SW480 (cell line): ENCODE results near the gene PCK2.
A peak's percentile ranks its signal among the peaks of the same experiment; 100 is the strongest.

Source experiments
- DNase-seq: peaks from one replicate; pipeline ENCODE4 v3.0.0-alpha.2; 2016; ENCODE audit warnings: low spot score

The PCK2 gene

GRCh38 chr14:24137529-24138395 is 43.7 kb downstream of the PCK2 start:
- DNase-seq = no peak

- DNase-seq = no peak
These were observed 44.5 kb downstream of the PCK2 start for GRCh38 chr14:24138396-24139271.

DNA sequence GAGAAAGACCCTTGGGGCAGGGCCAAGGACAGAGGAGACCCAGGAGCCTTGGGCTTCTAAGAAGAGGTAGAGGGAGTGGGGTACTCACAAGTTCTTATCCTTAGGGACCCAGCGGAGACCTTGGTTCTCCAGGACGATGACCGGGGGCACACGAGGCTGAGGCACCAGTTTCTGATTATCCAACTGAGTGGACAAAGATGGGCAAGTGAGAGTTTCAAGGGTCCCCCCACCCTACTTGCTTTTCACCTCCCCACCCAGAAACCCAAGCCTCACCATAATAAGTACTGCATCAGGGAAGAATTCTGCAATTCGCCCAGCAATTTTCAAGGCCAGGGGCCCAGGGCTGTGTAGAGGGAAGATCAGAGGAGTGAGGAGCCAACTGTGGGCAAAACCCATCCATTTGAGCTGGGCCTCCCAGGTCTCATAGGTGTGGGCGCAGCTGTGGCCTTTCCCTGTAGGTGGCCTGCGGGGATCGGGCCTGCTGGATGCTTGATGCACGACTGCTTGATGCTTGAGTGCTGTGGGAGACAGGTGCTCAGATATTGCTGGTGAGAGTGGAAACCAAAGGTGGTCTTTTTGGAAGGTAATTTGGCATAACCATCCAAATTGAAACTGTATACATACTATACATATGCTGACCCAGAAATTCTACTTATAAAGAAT is 45.3 kb downstream of the PCK2 start:
- no peak for DNase-seq

DNA sequence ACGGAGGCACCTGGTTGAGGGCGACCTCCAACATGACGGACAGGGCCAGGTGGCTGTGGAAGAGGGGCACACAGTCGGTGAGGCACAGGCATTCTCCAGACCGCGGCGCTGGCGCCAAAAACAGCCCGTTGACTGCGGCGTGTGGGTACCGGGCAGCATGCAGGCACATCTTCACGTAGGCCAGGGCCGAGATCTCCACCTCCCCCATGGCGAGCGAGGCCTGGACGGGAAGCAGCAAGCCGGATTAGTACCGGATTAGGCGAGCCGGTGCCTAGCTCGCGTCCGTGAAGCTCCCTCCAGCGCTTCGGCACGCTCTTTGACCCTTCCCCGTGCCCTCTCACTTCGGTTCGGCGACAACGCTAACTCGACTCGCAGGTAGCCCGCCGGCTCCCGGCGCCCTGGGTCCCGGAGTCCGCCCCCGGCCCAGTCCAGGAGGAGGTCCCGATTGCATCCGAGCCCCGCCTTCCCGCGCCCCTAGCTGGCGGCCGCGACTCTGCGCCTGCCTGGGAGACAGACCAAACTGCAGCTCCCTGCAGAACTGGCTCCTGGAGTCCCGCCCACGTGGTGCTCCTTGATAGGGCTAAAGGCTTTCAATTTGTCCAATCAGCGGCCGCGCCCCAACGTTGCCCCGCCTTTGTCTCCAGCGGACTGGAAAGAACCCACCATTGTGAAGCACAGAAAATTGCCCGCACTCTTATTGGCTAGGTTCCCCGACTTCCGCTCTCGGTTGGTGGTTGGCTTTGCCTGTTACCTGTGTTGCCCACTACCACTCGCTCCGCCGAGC is 47.2 kb downstream of the PCK2 start, which contains the start of gene EMC9:
EMC9 (minus strand) TSS at position 495 of the 784 bp plus-strand sequence; CDS start at position 208, 287 bp downstream.
- DNase-seq = peak; percentile 99

- no peak for DNase-seq
These were observed 49.4 kb downstream of the PCK2 start for GRCh38 chr14:24143511-24143910.

GRCh38 chr14:24144451-24144850 is 50.3 kb downstream of the PCK2 start:
- no peak for DNase-seq

GRCh38 chr14:24145219-24145618 is 51.1 kb downstream of the PCK2 start:
- DNase-seq = no peak

- DNase-seq = no peak
These were observed 51.8 kb downstream of the PCK2 start for GRCh38 chr14:24145690-24146452.

DNA sequence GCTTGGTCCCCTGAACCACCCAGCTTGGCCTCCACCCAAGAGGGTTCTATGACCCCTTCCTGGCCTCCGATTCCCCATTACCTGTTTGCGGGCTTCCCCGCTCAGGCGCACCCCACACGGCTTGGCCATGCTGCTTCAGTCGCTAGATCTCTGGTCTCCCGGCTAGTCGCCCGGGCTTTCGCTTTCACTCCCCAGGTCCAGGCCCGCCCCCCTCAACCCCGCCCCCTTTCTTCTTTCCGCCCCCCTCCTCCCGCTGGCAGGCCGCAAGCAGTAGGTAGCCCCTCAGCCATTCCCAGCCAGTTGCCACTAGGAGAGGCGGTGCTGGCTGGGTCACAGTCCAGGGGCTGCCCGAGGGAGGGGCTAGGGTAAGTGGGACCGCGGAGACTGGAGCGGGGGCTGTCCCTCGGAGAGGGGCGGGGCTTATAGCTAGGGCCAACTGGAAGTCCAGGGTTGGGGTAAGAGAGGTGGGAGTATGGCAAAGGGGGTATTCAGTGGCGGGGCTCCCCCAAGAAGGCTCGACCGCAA is 52.4 kb downstream of the PCK2 start, which contains the start of gene PSME2:
PSME2 (minus strand) TSS at position 158 of the 525 bp plus-strand sequence; CDS start at position 129, 29 bp downstream.
- DNase-seq = peak; percentile 97

- DNase-seq = peak; percentile 97
These were observed 53.1 kb downstream of the PCK2 start, which contains the start of gene RNF31 for GRCh38 chr14:24146978-24147760. Gene RNF31, plus strand, starts transcription at chr14:24147498. Its CDS starts 201 bp downstream, at chr14:24147699.

DNA sequence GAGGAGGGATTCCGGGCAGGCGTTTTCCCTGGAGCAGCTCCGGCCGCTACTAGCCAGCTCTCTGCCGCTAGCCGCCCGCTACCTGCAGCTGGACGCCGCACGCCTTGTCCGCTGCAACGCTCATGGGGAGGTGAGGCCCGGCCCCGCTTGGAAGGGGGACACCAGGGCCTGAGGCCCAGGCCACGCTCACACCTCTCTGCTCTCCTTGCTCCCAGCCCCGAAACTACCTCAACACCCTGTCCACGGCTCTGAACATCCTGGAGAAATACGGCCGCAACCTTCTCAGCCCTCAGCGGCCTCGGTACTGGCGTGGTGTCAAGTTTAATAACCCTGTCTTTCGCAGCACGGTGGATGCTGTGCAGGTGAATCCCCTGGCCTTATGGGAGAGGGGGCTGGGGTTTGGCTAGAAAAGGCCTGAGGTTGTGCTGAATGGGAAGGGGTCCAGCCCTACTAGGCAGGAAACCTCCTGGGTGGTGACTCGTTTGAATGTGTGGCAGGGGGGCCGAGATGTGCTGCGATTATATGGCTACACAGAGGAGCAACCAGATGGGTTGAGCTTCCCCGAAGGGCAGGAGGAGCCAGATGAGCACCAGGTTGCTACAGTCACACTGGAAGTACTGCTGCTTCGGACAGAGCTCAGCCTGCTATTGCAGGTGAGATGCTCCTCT is 53.8 kb downstream of the PCK2 start:
- no peak for DNase-seq

- no peak for DNase-seq
These were observed 55.3 kb downstream of the PCK2 start for GRCh38 chr14:24149302-24149969.

DNA sequence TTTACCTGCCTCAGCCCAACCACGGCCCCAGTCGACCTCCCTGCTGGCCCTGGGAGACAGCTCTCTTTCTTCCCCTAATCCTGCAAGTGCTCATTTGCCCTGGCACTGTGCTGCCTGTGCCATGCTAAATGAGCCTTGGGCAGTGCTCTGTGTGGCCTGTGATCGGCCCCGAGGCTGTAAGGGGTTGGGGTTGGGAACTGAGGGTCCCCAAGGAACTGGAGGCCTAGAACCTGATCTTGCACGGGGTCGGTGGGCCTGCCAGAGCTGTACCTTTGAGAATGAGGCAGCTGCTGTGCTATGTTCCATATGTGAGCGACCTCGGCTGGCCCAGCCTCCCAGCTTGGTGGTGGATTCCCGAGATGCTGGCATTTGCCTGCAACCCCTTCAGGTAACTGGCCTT is 56.0 kb downstream of the PCK2 start:
- DNase-seq = no peak

- no peak for DNase-seq
These were observed 56.5 kb downstream of the PCK2 start for GRCh38 chr14:24150567-24150966.

GRCh38 chr14:24150993-24151392 is 56.9 kb downstream of the PCK2 start:
- DNase-seq = no peak

DNA sequence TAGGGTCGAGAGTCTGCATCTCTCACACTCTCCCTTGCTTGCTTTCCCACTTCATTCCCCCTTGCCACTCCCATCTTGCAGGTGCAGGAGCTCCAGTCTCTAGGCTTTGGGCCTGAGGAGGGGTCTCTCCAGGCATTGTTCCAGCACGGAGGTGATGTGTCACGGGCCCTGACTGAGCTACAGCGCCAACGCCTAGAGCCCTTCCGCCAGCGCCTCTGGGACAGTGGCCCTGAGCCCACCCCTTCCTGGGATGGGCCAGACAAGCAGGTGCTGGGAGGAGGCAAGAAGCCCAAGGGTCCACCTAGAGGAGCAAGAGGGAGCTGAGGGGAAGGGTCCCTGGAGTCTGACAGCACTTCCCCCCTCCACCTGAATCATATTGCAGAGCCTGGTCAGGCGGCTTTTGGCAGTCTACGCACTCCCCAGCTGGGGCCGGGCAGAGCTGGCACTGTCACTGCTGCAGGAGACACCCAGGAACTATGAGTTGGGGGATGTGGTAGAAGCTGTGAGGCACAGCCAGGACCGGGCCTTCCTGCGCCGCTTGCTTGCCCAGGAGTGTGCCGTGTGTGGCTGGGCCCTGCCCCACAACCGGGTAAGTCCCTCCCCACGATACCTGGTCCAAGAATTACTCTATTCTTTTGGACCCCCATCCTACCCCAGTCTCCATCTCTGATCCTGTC is 57.4 kb downstream of the PCK2 start:
- no peak for DNase-seq
